Prostate gland (tissue), 2 donors: ENCODE results near the gene CYP19A1. TPM values are rescaled to one million over a fixed set of nuclear protein-coding genes. Genes with fewer than 3 reads are reported as not detected.

Source experiments
- DNase-seq: peaks from one replicate; pipeline ENCODE4 v3.0.0-alpha.2; 2019; ENCODE audit warnings: low spot score
- H3K27ac ChIP-seq, 2 donors: fragments of 200-600 bp; sonication (generic); 2 replicates each; pipeline ENCODE4 v1.5.1; 2017 to 2019
- H3K27me3 ChIP-seq: fragments of 200-600 bp; sonication (generic); replicated peaks from 2 replicates; pipeline ENCODE4 v1.5.1; 2019; ENCODE audit not compliant: insufficient read depth
- H3K36me3 ChIP-seq, 2 donors: fragments of 200-600 bp; sonication (generic); 1 replicate in 1 of 2; 2 replicates in 1 of 2; pipeline versions ENCODE4 v1.5.1 to v1.8.1; 2017 to 2019
- H3K4me1 ChIP-seq: fragments of 200-600 bp; sonication (generic); replicated peaks from 2 replicates; pipeline ENCODE4 v1.5.1; 2019
- H3K4me3 ChIP-seq, 2 donors: fragments of 200-600 bp; sonication (generic); 2 replicates each; pipeline ENCODE4 v1.5.1; 2017 to 2019
- H3K9me3 ChIP-seq: fragments of 200-600 bp; sonication (generic); 2 replicates; pipeline ENCODE4 v1.5.1; 2017
- CTCF ChIP-seq, 4 experiments: fragments of 200-600 bp in 2 of 4; fragments of 450-650 bp in 2 of 4; sonication (generic) in 2 of 4; IDR thresholded peaks; 1 replicate in 3 of 4; 2 replicates in 1 of 4; pipeline ENCODE4 v1.5.1; 2016 to 2019; ENCODE audit warnings: antibody characterized with exemption in 4 of 4, mild to moderate bottlenecking in 2 of 4, moderate library complexity in 2 of 4
- POLR2A ChIP-seq: fragments of 450-650 bp; IDR thresholded peaks from one replicate; pipeline ENCODE4 v1.6.1; 2016; ENCODE audit warnings: antibody characterized with exemption, mild to moderate bottlenecking
- POLR2AphosphoS5 ChIP-seq: sonication (generic); formaldehyde crosslinking; IDR thresholded peaks from one replicate; pipeline ENCODE4 v1.6.1; 2017; ENCODE audit warnings: antibody characterized with exemption
- WGBS: methylation state at CpG from one replicate; pipeline ENCODE4 v1.1.5; 2018; 5-methylcytosine and 5-hydroxymethylcytosine counted together
- intact Hi-C: fragments of 100-400 bp; cut with DNase I; formaldehyde crosslinking; loops from one replicate; pipeline ENCODE4 v1.14.2; 2022
- total RNA-seq, 2 donors: library from RNA; depleted of rRNA; stranded (reverse); fragments of >200 nt; gene quantifications; one replicate each; pipeline ENCODE4 v1.1.0, GENCODE V29; 2016

Gene CYP19A1
- total RNA-seq, 2 donors from 2014 or later: 4.4 TPM; not detected in 1

GRCh38 chr15:51386029-51386428 lies 47.6 kb upstream of the CYP19A1 start:
- no peak for DNase-seq
- no peaks in the 10 kb centered on the region for H3K9me3 ChIP-seq
- no peaks in the 10 kb centered on the region for H3K27me3 ChIP-seq
- H3K4me1 ChIP-seq: no peaks in the 10 kb centered on the region
- H3K27ac ChIP-seq: no peak overlapping the region
- no peak overlapping the region for H3K4me3 ChIP-seq
- no peak for TF ChIP-seq POLR2AphosphoS5
- TF ChIP-seq POLR2A: no peak
- no peak for TF ChIP-seq CTCF (IDR thresholded peaks at IDR 0.05)
- intact Hi-C loops: no loop called here
- WGBS: 90% methylated on average over 8 of the region's 8 CpGs
- no peaks in the 10 kb centered on the region for H3K36me3 ChIP-seq

DNA sequence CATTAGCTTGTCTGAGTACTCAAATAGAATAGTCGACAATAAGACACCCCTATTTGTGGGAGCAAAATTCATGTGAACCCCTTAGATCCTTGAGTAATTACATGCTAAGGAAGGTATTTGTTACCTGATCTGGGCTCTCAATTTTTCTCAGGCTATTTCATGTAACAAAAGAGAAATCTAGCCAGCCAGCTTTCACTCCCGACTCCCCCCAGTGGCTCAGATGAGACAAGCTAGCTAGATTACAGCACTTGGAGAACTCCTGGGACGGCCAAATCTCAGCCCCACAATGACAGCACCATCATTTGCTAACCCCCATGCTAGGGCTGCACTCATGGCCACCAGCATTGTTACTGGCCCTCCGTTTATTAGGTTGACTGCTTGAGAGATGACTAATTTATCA lies 44.4 kb upstream of the CYP19A1 start:
- H3K4me3 ChIP-seq: no peak overlapping the region
- no peak overlapping the region for H3K27ac ChIP-seq
- H3K36me3 ChIP-seq: no peaks in the 10 kb centered on the region
- intact Hi-C loops: loop anchor here (5.0 kb wide), 2 partner anchors 155 to 220 kb away; no protein-coding TSS in a partner anchor
- no peak for TF ChIP-seq POLR2A
- TF ChIP-seq CTCF (IDR thresholded peaks at IDR 0.05): peak in 1 of 4 experiments; percentile 26
- H3K27me3 ChIP-seq: no peaks in the 10 kb centered on the region
- no peak for DNase-seq
- H3K4me1 ChIP-seq: no peaks in the 10 kb centered on the region
- WGBS: 11% methylated on average over 4 of the region's 4 CpGs
- no peaks in the 10 kb centered on the region for H3K9me3 ChIP-seq

DNA sequence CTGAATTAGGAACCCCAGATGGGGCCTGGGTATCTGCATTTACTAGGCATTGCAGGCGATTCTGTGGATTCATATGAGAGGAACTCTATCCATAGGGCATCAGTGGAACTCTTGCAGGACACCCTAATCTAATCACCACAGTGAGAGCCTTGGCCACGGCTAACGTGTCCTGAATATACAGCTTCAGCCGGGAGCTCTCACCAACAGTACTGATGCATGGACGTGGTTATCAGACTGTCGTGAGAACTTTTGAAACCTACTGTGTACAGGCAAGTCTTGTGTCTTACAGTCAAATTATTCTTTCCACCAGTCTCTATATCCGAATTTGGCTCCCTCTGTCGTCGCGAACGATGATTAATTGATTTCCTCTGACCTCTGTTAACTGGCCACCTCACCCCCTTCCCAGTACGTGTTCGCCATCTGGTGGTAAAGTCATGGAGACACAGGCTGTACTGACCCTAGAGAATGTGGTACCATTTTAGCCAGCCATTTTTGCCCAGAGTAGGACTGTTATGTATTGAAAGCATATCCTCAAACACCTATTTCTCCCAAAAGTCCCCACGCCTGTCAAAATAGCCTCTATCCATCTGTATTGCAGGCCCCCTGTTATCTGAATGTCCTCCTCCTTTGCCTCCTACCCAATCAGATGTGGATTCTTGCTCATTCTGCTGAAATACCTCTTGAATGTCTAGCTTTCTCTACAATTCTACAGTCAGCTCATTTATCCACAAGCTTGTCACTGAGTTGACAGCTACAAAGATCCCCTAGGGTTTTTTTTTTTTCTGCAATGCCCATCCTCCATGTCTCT lies 42.8 kb upstream of the CYP19A1 start:
- TF ChIP-seq CTCF (IDR thresholded peaks at IDR 0.05) (peak; percentile 35 to 85 (median 76)), POLR2A (no peak)
- 29% methylated on average over 14 of the region's 14 CpGs for WGBS
- H3K36me3 ChIP-seq: no peaks in the 10 kb centered on the region
- H3K4me1 ChIP-seq: no peaks in the 10 kb centered on the region
- no peak overlapping the region for H3K4me3 ChIP-seq
- no peaks in the 10 kb centered on the region for H3K27me3 ChIP-seq
- no peaks in the 10 kb centered on the region for H3K9me3 ChIP-seq
- peak; percentile 15 for DNase-seq
- intact Hi-C loops: loop anchor here (2.0 to 5.0 kb wide), 3 partner anchors 98 to 219 kb away; no protein-coding TSS in a partner anchor
- no peak overlapping the region for H3K27ac ChIP-seq

DNA sequence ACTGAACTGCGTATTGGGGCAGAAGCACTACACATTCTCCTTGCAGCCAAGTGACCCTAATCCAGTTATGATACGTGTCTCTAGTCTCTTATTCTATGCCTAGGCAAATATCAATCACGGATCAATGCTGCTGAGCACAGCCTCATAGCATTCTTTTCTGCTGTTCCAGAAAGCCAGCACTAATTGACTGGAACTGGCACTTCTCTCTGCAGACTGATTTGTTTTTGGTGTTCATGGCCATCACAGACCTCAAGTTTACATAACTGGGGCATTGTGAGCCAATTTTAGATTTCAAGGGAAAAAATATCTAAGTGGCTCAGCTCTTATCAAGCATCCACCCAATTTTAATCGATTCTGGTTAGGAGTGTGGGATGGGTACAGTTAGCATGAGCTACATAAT lies 41.0 kb upstream of the CYP19A1 start:
- Histone ChIP-seq H3K4me3 (no peak overlapping the region), H3K27ac (no peak overlapping the region), H3K36me3 (no peaks in the 10 kb centered on the region), H3K9me3 (no peaks in the 10 kb centered on the region), H3K4me1 (no peaks in the 10 kb centered on the region), H3K27me3 (no peaks in the 10 kb centered on the region)
- no peak for DNase-seq
- intact Hi-C loops: no loop called here
- WGBS: 83% methylated on average over 4 of the region's 4 CpGs
- TF ChIP-seq POLR2AphosphoS5 (no peak), CTCF (IDR thresholded peaks at IDR 0.05) (no peak), POLR2A (no peak)

DNA sequence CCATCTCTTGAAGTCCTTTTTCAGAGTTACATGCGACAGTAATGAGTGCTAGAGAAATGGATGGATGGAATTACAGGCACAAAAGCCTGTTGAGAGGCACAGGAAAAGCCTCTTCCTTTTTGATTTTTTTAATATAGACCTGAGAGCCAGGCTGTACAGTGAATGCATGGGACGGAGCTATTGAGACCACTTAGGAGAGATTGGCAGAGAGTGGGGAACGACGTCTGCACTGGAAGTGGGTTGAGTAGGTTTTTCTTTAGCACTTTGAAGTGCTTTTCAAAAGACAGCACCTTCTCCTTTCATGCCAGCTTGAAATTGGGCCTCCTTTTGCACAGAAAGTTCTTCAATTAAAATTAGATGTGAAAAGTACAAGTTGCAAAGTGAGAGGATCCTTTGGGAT lies 40.0 kb upstream of the CYP19A1 start:
- Histone ChIP-seq H3K4me1 (no peaks in the 10 kb centered on the region), H3K27ac (no peak overlapping the region), H3K36me3 (no peaks in the 10 kb centered on the region), H3K9me3 (no peaks in the 10 kb centered on the region), H3K4me3 (no peak overlapping the region), H3K27me3 (no peaks in the 10 kb centered on the region)
- no peak for DNase-seq
- TF ChIP-seq POLR2AphosphoS5 (no peak), CTCF (IDR thresholded peaks at IDR 0.05) (no peak), POLR2A (no peak)
- intact Hi-C loops: no loop called here
- WGBS: 87% methylated on average over 4 of the region's 4 CpGs
